ENCODE results near the gene PDIA5.

Gene PDIA5

DNA sequence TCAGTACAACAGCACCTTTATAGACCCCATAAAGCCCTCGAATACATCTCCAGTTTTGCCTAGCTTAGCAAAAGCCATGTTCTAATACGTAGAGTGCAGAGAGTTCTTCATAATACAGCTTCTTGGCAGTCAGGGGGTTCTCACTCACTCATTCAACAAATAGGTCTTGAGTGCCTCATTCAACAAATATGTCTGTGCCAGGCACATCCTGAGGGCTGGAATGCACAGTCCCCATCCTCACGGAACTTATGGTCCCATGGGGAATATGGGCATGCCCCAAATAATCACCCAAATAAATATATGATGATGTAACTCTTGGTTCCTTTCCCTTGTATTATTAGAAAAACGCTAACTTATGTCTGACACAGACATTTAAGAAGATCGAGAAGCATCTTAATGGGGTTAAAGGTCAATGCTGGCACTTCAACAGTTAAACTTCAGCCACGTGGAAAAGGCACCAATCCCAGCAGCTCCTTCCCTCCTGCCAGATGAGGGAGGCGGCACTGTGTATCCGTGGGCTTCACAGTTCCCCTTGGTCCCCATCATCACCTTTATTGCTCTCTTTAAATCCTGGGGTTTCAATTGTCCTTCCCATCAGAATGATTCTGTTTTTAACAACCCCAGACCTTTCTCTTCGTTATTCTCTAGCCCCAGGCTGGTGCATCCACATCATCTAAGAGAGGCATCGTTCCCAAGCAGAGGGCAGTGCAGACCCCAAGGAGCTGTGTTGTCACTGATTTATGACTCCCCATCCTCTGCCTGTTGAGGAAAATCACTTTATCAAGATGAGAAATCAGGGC, 20.4 kb upstream of the PDIA5 start:
- TF ChIP-seq, protein P1, sequence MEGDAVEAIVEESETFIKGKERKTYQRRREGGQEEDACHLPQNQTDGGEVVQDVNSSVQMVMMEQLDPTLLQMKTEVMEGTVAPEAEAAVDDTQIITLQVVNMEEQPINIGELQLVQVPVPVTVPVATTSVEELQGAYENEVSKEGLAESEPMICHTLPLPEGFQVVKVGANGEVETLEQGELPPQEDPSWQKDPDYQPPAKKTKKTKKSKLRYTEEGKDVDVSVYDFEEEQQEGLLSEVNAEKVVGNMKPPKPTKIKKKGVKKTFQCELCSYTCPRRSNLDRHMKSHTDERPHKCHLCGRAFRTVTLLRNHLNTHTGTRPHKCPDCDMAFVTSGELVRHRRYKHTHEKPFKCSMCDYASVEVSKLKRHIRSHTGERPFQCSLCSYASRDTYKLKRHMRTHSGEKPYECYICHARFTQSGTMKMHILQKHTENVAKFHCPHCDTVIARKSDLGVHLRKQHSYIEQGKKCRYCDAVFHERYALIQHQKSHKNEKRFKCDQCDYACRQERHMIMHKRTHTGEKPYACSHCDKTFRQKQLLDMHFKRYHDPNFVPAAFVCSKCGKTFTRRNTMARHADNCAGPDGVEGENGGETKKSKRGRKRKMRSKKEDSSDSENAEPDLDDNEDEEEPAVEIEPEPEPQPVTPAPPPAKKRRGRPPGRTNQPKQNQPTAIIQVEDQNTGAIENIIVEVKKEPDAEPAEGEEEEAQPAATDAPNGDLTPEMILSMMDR (IDR thresholded peaks at IDR 0.05; ENCODE audit: unreplicated experiment in 3 of 3), result no peak
- no peaks in the 10 kb centered on the region for H3K36me3 Mint-ChIP-seq (ENCODE audit: low read depth)
- H3K4me1 Mint-ChIP-seq, result no peaks in the 10 kb centered on the region
- H3K27me3 Mint-ChIP-seq (ENCODE audit: low read depth), result peaks cover 6% of the 10 kb centered on the region
- no peak overlapping the region for H3K4me3 Mint-ChIP-seq
- no peak overlapping the region for H3K27ac Mint-ChIP-seq
- H3K9me3 Mint-ChIP-seq, result no peaks in the 10 kb centered on the region

DNA sequence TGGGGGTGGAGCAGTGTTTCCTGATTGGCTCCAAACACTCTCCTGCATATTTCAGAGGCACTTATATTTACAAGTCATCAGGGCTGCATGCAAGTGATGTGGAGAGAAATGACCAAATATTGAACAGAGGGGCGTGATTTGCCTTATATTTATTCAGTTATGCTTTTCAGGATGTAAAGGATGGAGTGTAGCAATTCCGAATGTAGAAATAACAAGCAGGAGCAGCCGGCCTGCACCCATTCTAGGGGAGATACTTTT, 19.8 kb upstream of the PDIA5 start:
- no peak overlapping the region for H3K4me3 Mint-ChIP-seq
- H3K27ac Mint-ChIP-seq, result no peak overlapping the region
- TF ChIP-seq, protein P1 (IDR thresholded peaks at IDR 0.05; ENCODE audit: unreplicated experiment in 3 of 3), result no peak
- no peaks in the 10 kb centered on the region for H3K9me3 Mint-ChIP-seq
- peaks cover 6% of the 10 kb centered on the region for H3K27me3 Mint-ChIP-seq (ENCODE audit: low read depth)
- H3K4me1 Mint-ChIP-seq, result no peaks in the 10 kb centered on the region
- H3K36me3 Mint-ChIP-seq (ENCODE audit: low read depth), result no peaks in the 10 kb centered on the region

DNA sequence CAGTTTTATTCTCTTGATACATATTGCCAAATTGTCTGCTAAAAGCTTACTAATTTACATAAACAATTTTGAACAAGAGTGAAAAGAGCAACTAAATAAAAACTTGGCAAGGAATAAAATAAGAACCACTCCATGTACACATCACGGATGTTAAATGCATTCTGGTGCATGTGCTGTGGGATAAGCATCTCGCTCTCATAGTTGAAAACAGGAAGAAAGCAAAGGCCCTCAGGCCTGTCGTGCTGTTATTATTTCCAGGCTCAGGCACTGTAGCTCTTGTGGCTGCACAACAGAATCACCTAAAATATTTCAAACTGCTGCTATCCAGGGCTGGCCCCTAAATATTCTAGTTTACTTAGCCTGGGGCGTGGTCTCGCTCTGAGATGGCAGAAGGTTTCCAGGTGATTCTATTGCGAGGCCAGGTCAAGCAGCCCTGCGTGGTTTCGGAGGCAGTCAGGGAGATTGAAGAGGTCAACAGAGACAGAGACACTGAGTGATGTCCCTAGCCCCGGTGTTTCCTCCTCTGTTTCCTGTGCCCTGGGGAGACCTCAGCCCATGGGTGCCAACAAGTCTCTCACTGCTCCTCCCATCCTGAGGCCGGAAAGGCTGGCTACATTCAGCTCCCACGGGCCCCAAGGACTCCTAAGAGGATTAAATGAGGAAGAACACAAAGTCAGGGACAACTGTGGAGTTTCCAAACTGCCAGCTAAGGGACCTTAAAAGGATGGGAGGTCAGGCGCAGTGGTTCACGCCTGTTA, 18.2 kb upstream of the PDIA5 start:
- no peak overlapping the region for H3K27ac Mint-ChIP-seq
- H3K36me3 Mint-ChIP-seq (ENCODE audit: low read depth), result no peaks in the 10 kb centered on the region
- TF ChIP-seq, protein P1 (IDR thresholded peaks at IDR 0.05; ENCODE audit: unreplicated experiment in 3 of 3), result no peak
- H3K9me3 Mint-ChIP-seq, result no peaks in the 10 kb centered on the region
- no peak overlapping the region for H3K4me3 Mint-ChIP-seq
- peaks cover 7% of the 10 kb centered on the region for H3K4me1 Mint-ChIP-seq
- peaks cover 16% of the 10 kb centered on the region for H3K27me3 Mint-ChIP-seq (ENCODE audit: low read depth)

DNA sequence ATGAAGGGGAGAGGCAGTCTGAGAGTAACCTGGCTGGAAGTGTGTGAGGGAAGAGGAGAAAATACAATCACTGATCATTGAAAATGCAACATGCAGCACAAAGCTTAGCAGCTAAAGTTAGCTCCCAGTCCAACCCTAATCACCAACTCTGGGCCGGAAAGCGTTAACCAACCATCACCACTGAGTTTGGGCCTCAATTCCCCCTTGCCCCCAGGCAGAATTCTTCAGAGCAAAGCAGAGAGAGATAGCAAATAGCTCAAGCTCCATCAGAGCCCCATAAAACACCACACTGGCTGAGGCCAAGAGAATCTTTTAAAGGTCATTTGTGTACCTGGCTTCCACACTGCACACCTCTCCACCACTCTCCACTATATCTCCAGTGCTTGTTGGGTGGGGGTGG, 16.2 kb upstream of the PDIA5 start:
- TF ChIP-seq, protein P1 (IDR thresholded peaks at IDR 0.05; ENCODE audit: unreplicated experiment in 3 of 3), result no peak
- no peaks in the 10 kb centered on the region for H3K9me3 Mint-ChIP-seq
- H3K4me1 Mint-ChIP-seq, result peaks cover 14% of the 10 kb centered on the region
- peaks cover 18% of the 10 kb centered on the region for H3K27me3 Mint-ChIP-seq (ENCODE audit: low read depth)
- no peaks in the 10 kb centered on the region for H3K36me3 Mint-ChIP-seq (ENCODE audit: low read depth)
- no peak overlapping the region for H3K27ac Mint-ChIP-seq
- no peak overlapping the region for H3K4me3 Mint-ChIP-seq

DNA sequence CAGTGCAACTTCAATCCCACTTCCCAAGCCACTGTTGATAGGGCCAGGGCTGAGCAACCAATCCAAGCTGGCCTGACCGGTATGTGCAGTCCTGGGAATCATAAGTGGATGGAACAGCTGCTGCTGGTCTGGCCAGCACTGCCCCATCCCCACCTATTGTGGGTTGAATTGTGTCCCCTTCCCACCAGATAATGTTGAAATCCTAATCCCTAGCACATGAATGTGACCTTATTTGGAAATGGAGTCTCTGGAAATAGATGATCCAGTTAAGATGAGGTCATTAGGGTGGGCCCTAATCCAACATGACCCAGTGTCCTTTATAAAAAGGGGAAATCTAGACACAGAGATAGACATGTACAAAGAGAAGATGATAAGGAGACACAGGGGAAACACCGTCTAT, 13.7 kb upstream of the PDIA5 start:
- Mint-ChIP-seq H3K27ac (no peak overlapping the region), H3K4me1 (peaks cover 14% of the 10 kb centered on the region), H3K4me3 (no peak overlapping the region), H3K27me3 (ENCODE audit: low read depth) (peaks cover 21% of the 10 kb centered on the region), H3K9me3 (no peaks in the 10 kb centered on the region), H3K36me3 (ENCODE audit: low read depth) (no peaks in the 10 kb centered on the region)
- TF ChIP-seq, protein P1 (IDR thresholded peaks at IDR 0.05; ENCODE audit: unreplicated experiment in 3 of 3), result no peak

All from nephron (organoid).